ENCODE data around the gene PCSK6. TPM values are rescaled to one million over a fixed set of nuclear protein-coding genes. Genes with fewer than 3 reads are reported as not detected.
A peak's percentile ranks its signal among the peaks of the same experiment; 100 is the strongest.

PCSK6 gene
- total and polyA plus RNA-seq, 2 experiments from 2014 or later = 0.38 TPM; not detected in 1

- no peak for DNase-seq
Observed at GRCh38 chr15:101444015-101444414, 45.5 kb downstream of the PCSK6 start.

GRCh38 chr15:101442272-101442671 is 47.2 kb downstream of the PCSK6 start:
- Histone ChIP-seq H3K79me2 (ENCODE audit: insufficient read depth) (no peaks in the 10 kb centered on the region), H3K9me3 (ENCODE audit: low read depth) (no peaks in the 10 kb centered on the region), H3K4me3 (no peak overlapping the region), H3K9ac (no peak overlapping the region), H3K27ac (no peak overlapping the region), H4K20me1 (ENCODE audit: insufficient read depth) (no peaks in the 10 kb centered on the region), H3K4me2 (ENCODE audit: unreplicated experiment) (no peak overlapping the region), H3K36me3 (ENCODE audit: low read depth) (no peaks in the 10 kb centered on the region), H3K4me1 (ENCODE audit: insufficient read depth) (peaks cover 35% of the 10 kb centered on the region), H3K9me2 (ENCODE audit: insufficient read depth) (no peaks in the 10 kb centered on the region), H3F3A (ENCODE audit: insufficient read depth) (peaks cover 25% of the 10 kb centered on the region), H2AFZ (no peak overlapping the region), H3K27me3 (replicated peaks; ENCODE audit: insufficient read depth) (no peaks in the 10 kb centered on the region)
- in situ Hi-C loops (cut with MboI) = no loop called here
- no peak for DNase-seq
- TF ChIP-seq EZH2phosphoT487 (IDR thresholded peaks at IDR 0.05; ENCODE audit: insufficient read depth, low read depth) (no peak), EZH2 (IDR thresholded peaks at IDR 0.05; ENCODE audit: insufficient read depth, poor library complexity, severe bottlenecking) (no peak)
- WGBS, 2 experiments (ENCODE audit: low coverage in 1 of 2, low lambda C conversion rate in 2 of 2, missing lambda C conversion rate in 2 of 2) = 94 to 95% methylated on average over 6 of the region's 6 CpGs

More at GRCh38 chr15:101444015-101444414, 45.5 kb downstream of the PCSK6 start:
- Histone ChIP-seq H3K9ac (no peak overlapping the region), H3K9me2 (ENCODE audit: insufficient read depth) (no peaks in the 10 kb centered on the region), H3K79me2 (ENCODE audit: insufficient read depth) (no peaks in the 10 kb centered on the region), H3K4me2 (ENCODE audit: unreplicated experiment) (no peak overlapping the region), H3K4me1 (ENCODE audit: insufficient read depth) (peaks cover 34% of the 10 kb centered on the region), H3K9me3 (ENCODE audit: low read depth) (no peaks in the 10 kb centered on the region), H3K4me3 (no peak overlapping the region), H3K36me3 (ENCODE audit: low read depth) (no peaks in the 10 kb centered on the region), H3K27ac (no peak overlapping the region), H2AFZ (no peak overlapping the region), H3K27me3 (replicated peaks; ENCODE audit: insufficient read depth) (no peaks in the 10 kb centered on the region), H4K20me1 (ENCODE audit: insufficient read depth) (no peaks in the 10 kb centered on the region), H3F3A (ENCODE audit: insufficient read depth) (peaks cover 15% of the 10 kb centered on the region)
- 83 to 85% methylated on average over 8 of the region's 8 CpGs for WGBS, 2 experiments (ENCODE audit: low coverage in 1 of 2, low lambda C conversion rate in 2 of 2, missing lambda C conversion rate in 2 of 2)
- in situ Hi-C loops (cut with MboI) = no loop called here
- TF ChIP-seq EZH2phosphoT487 (IDR thresholded peaks at IDR 0.05; ENCODE audit: insufficient read depth, low read depth) (no peak), EZH2 (IDR thresholded peaks at IDR 0.05; ENCODE audit: insufficient read depth, poor library complexity, severe bottlenecking) (no peak)

- Histone ChIP-seq H3K9ac (no peak overlapping the region), H3K4me3 (peak overlapping the region; percentile 38; the same call in 1 of the 2 replicates), H3K27me3 (replicated peaks; ENCODE audit: insufficient read depth) (no peaks in the 10 kb centered on the region), H3K27ac (no peak overlapping the region), H3K4me2 (ENCODE audit: unreplicated experiment) (peak overlapping the region; percentile 32), H3K9me2 (ENCODE audit: insufficient read depth) (no peaks in the 10 kb centered on the region), H4K20me1 (ENCODE audit: insufficient read depth) (no peaks in the 10 kb centered on the region), H3K4me1 (ENCODE audit: insufficient read depth) (peaks cover 33% of the 10 kb centered on the region), H3K79me2 (ENCODE audit: insufficient read depth) (no peaks in the 10 kb centered on the region), H2AFZ (no peak overlapping the region), H3F3A (ENCODE audit: insufficient read depth) (peaks cover 25% of the 10 kb centered on the region), H3K36me3 (ENCODE audit: low read depth) (no peaks in the 10 kb centered on the region), H3K9me3 (ENCODE audit: low read depth) (no peaks in the 10 kb centered on the region)
- in situ Hi-C loops (cut with MboI) = no loop called here
- WGBS, 2 experiments (ENCODE audit: low coverage in 1 of 2, low lambda C conversion rate in 2 of 2, missing lambda C conversion rate in 2 of 2) = 16 to 20% methylated on average over 11 of the region's 11 CpGs
- TF ChIP-seq EZH2phosphoT487 (IDR thresholded peaks at IDR 0.05; ENCODE audit: insufficient read depth, low read depth) = no peak
- TF ChIP-seq EZH2 (IDR thresholded peaks at IDR 0.05; ENCODE audit: insufficient read depth, poor library complexity, severe bottlenecking) = no peak
- DNase-seq = peak; percentile 31
Observed at GRCh38 chr15:101441696-101442095, 47.8 kb downstream of the PCSK6 start.

- WGBS, 2 experiments (ENCODE audit: low coverage in 1 of 2, low lambda C conversion rate in 2 of 2, missing lambda C conversion rate in 2 of 2) = 32 to 34% methylated on average over 7 of the region's 7 CpGs
- DNase-seq = peak; percentile 10
- H2AFZ ChIP-seq = no peak overlapping the region
- H3K9ac ChIP-seq = no peak overlapping the region
- no peaks in the 10 kb centered on the region for H3K27me3 ChIP-seq (replicated peaks; ENCODE audit: insufficient read depth)
- H3K36me3 ChIP-seq (ENCODE audit: low read depth) = no peaks in the 10 kb centered on the region
- peak overlapping the region; percentile 69 for H3K4me3 ChIP-seq
- peaks cover 28% of the 10 kb centered on the region for H3K4me1 ChIP-seq (ENCODE audit: insufficient read depth)
- TF ChIP-seq EZH2phosphoT487 (IDR thresholded peaks at IDR 0.05; ENCODE audit: insufficient read depth, low read depth) = no peak
- TF ChIP-seq EZH2 (IDR thresholded peaks at IDR 0.05; ENCODE audit: insufficient read depth, poor library complexity, severe bottlenecking) = no peak
- H3K79me2 ChIP-seq (ENCODE audit: insufficient read depth) = no peaks in the 10 kb centered on the region
- peaks cover 25% of the 10 kb centered on the region for H3F3A ChIP-seq (ENCODE audit: insufficient read depth)
- H3K4me2 ChIP-seq (ENCODE audit: unreplicated experiment) = peak overlapping the region; percentile 82
- H3K9me3 ChIP-seq (ENCODE audit: low read depth) = no peaks in the 10 kb centered on the region
- in situ Hi-C loops (cut with MboI) = no loop called here
- H4K20me1 ChIP-seq (ENCODE audit: insufficient read depth) = no peaks in the 10 kb centered on the region
- no peak overlapping the region for H3K27ac ChIP-seq
- no peaks in the 10 kb centered on the region for H3K9me2 ChIP-seq (ENCODE audit: insufficient read depth)
Observed at GRCh38 chr15:101440846-101441590, 48.5 kb downstream of the PCSK6 start.
